Endodermal cell (in vitro differentiated cells): ENCODE results near the gene MCOLN1. TPM values are rescaled to one million over a fixed set of nuclear protein-coding genes. Genes with fewer than 3 reads are reported as not detected.
A peak's percentile ranks its signal among the peaks of the same experiment; 100 is the strongest.

ENCODE experiments used
- DNase-seq: peaks from one replicate; pipeline ENCODE4 v3.0.0-alpha.2; 2017
- H3K27ac ChIP-seq: 2 replicates; pipeline ENCODE4 v1.5.1; 2013; ENCODE audit warnings: mild to moderate bottlenecking, low read depth, low read length, moderate library complexity
- H3K27me3 ChIP-seq: 2 replicates; pipeline ENCODE4 v1.6.1; 2013; ENCODE audit warnings: mild to moderate bottlenecking, low read length, moderate library complexity; ENCODE audit not compliant: insufficient read depth, control insufficient read depth, poor library complexity, severe bottlenecking
- H3K36me3 ChIP-seq: 2 replicates; pipeline ENCODE4 v1.7.0; 2013; ENCODE audit warnings: mild to moderate bottlenecking, low read length, moderate library complexity; ENCODE audit not compliant: control insufficient read depth, insufficient read depth
- H3K4me1 ChIP-seq: one replicate; pipeline ENCODE4 v1.7.0; 2013; ENCODE audit warnings: low read length; ENCODE audit not compliant: control insufficient read depth, insufficient read depth
- H3K4me3 ChIP-seq: 2 replicates; pipeline ENCODE4 v1.5.1; 2013; ENCODE audit warnings: mild to moderate bottlenecking, low read length, moderate library complexity
- H3K9ac ChIP-seq: 2 replicates; pipeline ENCODE4 v1.6.1; 2013; ENCODE audit warnings: mild to moderate bottlenecking, low read length, moderate library complexity; ENCODE audit not compliant: poor library complexity, severe bottlenecking; ENCODE audit errors: extremely low read depth
- H3K9me3 ChIP-seq: 2 replicates; pipeline ENCODE4 v1.6.1; 2013; ENCODE audit warnings: mild to moderate bottlenecking, low read length, moderate library complexity; ENCODE audit not compliant: control insufficient read depth
- H3K27ac Mint-ChIP-seq: 2 replicates; pipeline ENCODE4 v1.8.0; 2020; ENCODE audit warnings: mixed read lengths
- H3K27me3 Mint-ChIP-seq: 2 replicates; pipeline ENCODE4 v1.8.0; 2021; ENCODE audit warnings: mild to moderate bottlenecking, mixed read lengths; ENCODE audit not compliant: insufficient read depth
- H3K36me3 Mint-ChIP-seq: 2 replicates; pipeline ENCODE4 v1.8.0; 2020; ENCODE audit warnings: low read depth, mixed read lengths
- H3K4me1 Mint-ChIP-seq: 2 replicates; pipeline ENCODE4 v1.8.0; 2020; ENCODE audit warnings: mixed read lengths
- H3K4me3 Mint-ChIP-seq: 2 replicates; pipeline ENCODE4 v1.8.0; 2020; ENCODE audit warnings: mild to moderate bottlenecking, moderate library complexity, mixed read lengths
- H3K9me3 Mint-ChIP-seq: 2 replicates; pipeline ENCODE4 v1.8.0; 2020; ENCODE audit warnings: mild to moderate bottlenecking, mixed read lengths
- CTCF ChIP-seq: fragments of 200-600 bp; sonication (generic); conservative IDR thresholded peaks from 2 replicates; pipeline ENCODE4 v1.5.0; 2021; ENCODE audit warnings: antibody characterized with exemption, mild to moderate bottlenecking
- WGBS, 2 experiments: methylation state at CpG; one replicate each; pipeline versions ENCODE4 v1.1.5 to v1.1.7; 2013; ENCODE audit warnings: missing lambda C conversion rate in 2 of 2, mixed read lengths in 1 of 2; ENCODE audit not compliant: insufficient coverage in 1 of 2, insufficient read length in 1 of 2; 5-methylcytosine and 5-hydroxymethylcytosine counted together
- total RNA-seq, 2 donors: library from RNA; stranded (reverse); fragmentation: NEBNext Ultra II Directional in 1 of 2; extraction: Animal tissue kit (Norgen Biotek cat#: 25700) in 1 of 2; gene quantifications; 2 replicates in 1 of 2; 3 replicates in 1 of 2; pipeline ENCODE4 v1.2.1, GENCODE V29; 2021

MCOLN1 gene
- total RNA-seq, 2 donors from 2014 or later = 18.0 to 21.4 TPM

GRCh38 chr19:7554565-7554964 lies 32.1 kb downstream of the MCOLN1 start:
- Histone ChIP-seq H3K9me3 (no peaks in the 10 kb centered on the region), H3K4me1 (no peaks in the 10 kb centered on the region), H3K9ac (no peak overlapping the region), H3K4me3 (no peak overlapping the region), H3K27ac (no peak overlapping the region), H3K36me3 (peaks cover 51% of the 10 kb centered on the region), H3K27me3 (no peaks in the 10 kb centered on the region)
- H3K9me3 Mint-ChIP-seq = no peaks in the 10 kb centered on the region
- H3K27me3 Mint-ChIP-seq = no peaks in the 10 kb centered on the region
- H3K36me3 Mint-ChIP-seq = peaks cover 55% of the 10 kb centered on the region
- 95 to 98% methylated on average over 17 to 28 of the region's 28 CpGs for WGBS, 2 experiments
- no peak for TF ChIP-seq CTCF
- no peak for DNase-seq
- H3K27ac Mint-ChIP-seq = no peak overlapping the region
- no peak overlapping the region for H3K4me3 Mint-ChIP-seq
- H3K4me1 Mint-ChIP-seq = peaks cover 2% of the 10 kb centered on the region

GRCh38 chr19:7554990-7555864 lies 32.8 kb downstream of the MCOLN1 start:
- Mint-ChIP-seq H3K36me3 (peaks cover 53% of the 10 kb centered on the region), H3K9me3 (no peaks in the 10 kb centered on the region), H3K4me3 (peak overlapping the region; percentile 29), H3K27ac (no peak overlapping the region), H3K27me3 (no peaks in the 10 kb centered on the region), H3K4me1 (peaks cover 2% of the 10 kb centered on the region)
- H3K27ac ChIP-seq = no peak overlapping the region
- H3K9me3 ChIP-seq = no peaks in the 10 kb centered on the region
- WGBS, 2 experiments = 92 to 95% methylated on average over 36 to 62 of the region's 62 CpGs
- TF ChIP-seq CTCF = no peak
- H3K27me3 ChIP-seq = no peaks in the 10 kb centered on the region
- peak; percentile 97 for DNase-seq
- H3K4me1 ChIP-seq = no peaks in the 10 kb centered on the region
- no peak overlapping the region for H3K4me3 ChIP-seq
- H3K9ac ChIP-seq = no peak overlapping the region
- H3K36me3 ChIP-seq = peaks cover 49% of the 10 kb centered on the region

- no peak for DNase-seq
- Histone ChIP-seq H3K36me3 (peaks cover 41% of the 10 kb centered on the region), H3K9me3 (no peaks in the 10 kb centered on the region), H3K4me1 (no peaks in the 10 kb centered on the region), H3K4me3 (no peak overlapping the region), H3K27ac (no peak overlapping the region), H3K9ac (no peak overlapping the region), H3K27me3 (no peaks in the 10 kb centered on the region)
- WGBS, 2 experiments = 96 to 98% methylated on average over 48 to 54 of the region's 54 CpGs
- no peaks in the 10 kb centered on the region for H3K9me3 Mint-ChIP-seq
- no peak overlapping the region for H3K27ac Mint-ChIP-seq
- no peaks in the 10 kb centered on the region for H3K27me3 Mint-ChIP-seq
- H3K4me1 Mint-ChIP-seq = no peaks in the 10 kb centered on the region
- H3K36me3 Mint-ChIP-seq = peaks cover 47% of the 10 kb centered on the region
- no peak overlapping the region for H3K4me3 Mint-ChIP-seq
- TF ChIP-seq CTCF = no peak
Observed at GRCh38 chr19:7556696-7557315, 34.4 kb downstream of the MCOLN1 start.
